MCF 10A (cell line): ENCODE results near the gene CDCA4. TPM values are rescaled to one million over a fixed set of nuclear protein-coding genes. Genes with fewer than 3 reads are reported as not detected.
A peak's percentile ranks its signal among the peaks of the same experiment; 100 is the strongest.
"Not testable (repeated sequence)": the region's sequence is repeated elsewhere in the genome, so short reads cannot be mapped to it uniquely, and the experiment has no call there.

Experiments used
- BruUV-seq: library from RNA; stranded (reverse); fragments of 400-500 nt; replicated peaks from 2 replicates; lab custom pipeline; 2021; lab: Mats Ljungman, UMichigan
- CTCF ChIA-PET: fragments of 300-600 bp; sonication (Branson Sonifier 250); formaldehyde crosslinking; extraction: SDS; loops from one replicate; lab custom pipeline; 2021; ENCODE audit warnings: antibody characterized with exemption, inconsistent platforms; lab: Yijun Ruan, JAX
- POLR2A ChIA-PET: fragments of 300-600, 350-650 bp; sonication (Branson Sonifier 250); formaldehyde crosslinking; extraction: SDS; loops from one replicate; lab custom pipeline; 2020; ENCODE audit warnings: antibody characterized with exemption, inconsistent platforms; lab: Yijun Ruan, JAX
- DNase-seq: peaks from one replicate; pipeline ENCODE4 v3.0.0-alpha.2; 2018; ENCODE audit not compliant: unreplicated experiment
- H3K27ac Mint-ChIP-seq: one replicate; pipeline ENCODE4 v1.8.0; 2022; ENCODE audit warnings: mild to moderate bottlenecking, low read depth, mixed read lengths; ENCODE audit not compliant: unreplicated experiment
- H3K27me3 Mint-ChIP-seq: one replicate; pipeline ENCODE4 v1.8.0; 2022; ENCODE audit warnings: mixed read lengths; ENCODE audit not compliant: insufficient read depth, unreplicated experiment
- H3K36me3 Mint-ChIP-seq: one replicate; pipeline ENCODE4 v1.8.0; 2022; ENCODE audit warnings: mild to moderate bottlenecking, moderate library complexity, mixed read lengths; ENCODE audit not compliant: insufficient read depth, unreplicated experiment
- H3K4me1 Mint-ChIP-seq: one replicate; pipeline ENCODE4 v1.8.0; 2022; ENCODE audit warnings: mixed read lengths; ENCODE audit not compliant: insufficient read depth, unreplicated experiment
- H3K4me3 Mint-ChIP-seq: one replicate; pipeline ENCODE4 v1.8.0; 2022; ENCODE audit warnings: mild to moderate bottlenecking, moderate library complexity, mixed read lengths; ENCODE audit not compliant: unreplicated experiment
- H3K9me3 Mint-ChIP-seq: one replicate; pipeline ENCODE4 v1.8.0; 2022; ENCODE audit warnings: mixed read lengths; ENCODE audit not compliant: unreplicated experiment
- intact Hi-C: fragments of 100-400 bp; cut with micrococcal nuclease; formaldehyde crosslinking; loops from 2 replicates; pipeline ENCODE4 v1.14.1; 2022
- total RNA-seq: library from RNA; stranded (reverse); gene quantifications from 2 replicates; pipeline ENCODE4 v1.2.3, GENCODE V29; 2022
- TF ChIP-seq, protein P1 (sequence below): fragments of 200-600 bp; IDR thresholded peaks from one replicate; pipeline ENCODE4 v1.8.0; 2022; ENCODE audit warnings: antibody characterized with exemption, mild to moderate bottlenecking; ENCODE audit not compliant: unreplicated experiment

Gene CDCA4
- total RNA-seq, 1 experiment from 2014 or later, result 33.0 TPM

DNA sequence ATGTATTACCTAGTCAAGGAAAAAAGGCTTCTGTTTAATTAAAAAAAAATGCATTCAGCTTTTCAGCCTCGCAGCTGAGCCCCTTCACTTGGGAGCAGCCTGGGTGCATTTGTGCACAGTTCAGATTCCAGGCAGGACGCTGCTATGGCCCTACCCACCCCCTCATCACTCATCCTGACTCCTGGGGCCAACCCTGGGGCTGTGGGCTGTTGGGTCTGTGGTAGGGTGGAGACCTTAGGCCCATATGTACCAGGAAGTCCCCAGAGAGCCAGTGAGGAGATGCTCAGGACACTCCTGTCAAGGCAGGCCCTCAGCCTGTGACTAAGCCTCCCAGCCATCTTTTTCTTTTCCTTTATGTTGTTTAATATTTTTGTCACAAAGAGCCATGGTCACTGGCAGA is 9.3 kb upstream of the CDCA4 start:
- H3K27me3 Mint-ChIP-seq, result no peaks in the 10 kb centered on the region
- peaks cover 6% of the 10 kb centered on the region for H3K36me3 Mint-ChIP-seq
- H3K27ac Mint-ChIP-seq, result no peak overlapping the region
- no peak overlapping the region for H3K4me3 Mint-ChIP-seq
- ChIA-PET CTCF (interaction anchor here (0.9 to 1.6 kb wide), 2 partner anchors 15 to 61 kb away, joined by 4 to 5 read pairs; no protein-coding TSS in a partner anchor), POLR2A (interaction anchor here (0.9 kb wide), 1 partner anchor 58 kb away, joined by 3 read pairs; no protein-coding TSS in a partner anchor)
- H3K4me1 Mint-ChIP-seq, result no peaks in the 10 kb centered on the region
- H3K9me3 Mint-ChIP-seq, result peaks cover 6% of the 10 kb centered on the region
- TF ChIP-seq, protein P1, sequence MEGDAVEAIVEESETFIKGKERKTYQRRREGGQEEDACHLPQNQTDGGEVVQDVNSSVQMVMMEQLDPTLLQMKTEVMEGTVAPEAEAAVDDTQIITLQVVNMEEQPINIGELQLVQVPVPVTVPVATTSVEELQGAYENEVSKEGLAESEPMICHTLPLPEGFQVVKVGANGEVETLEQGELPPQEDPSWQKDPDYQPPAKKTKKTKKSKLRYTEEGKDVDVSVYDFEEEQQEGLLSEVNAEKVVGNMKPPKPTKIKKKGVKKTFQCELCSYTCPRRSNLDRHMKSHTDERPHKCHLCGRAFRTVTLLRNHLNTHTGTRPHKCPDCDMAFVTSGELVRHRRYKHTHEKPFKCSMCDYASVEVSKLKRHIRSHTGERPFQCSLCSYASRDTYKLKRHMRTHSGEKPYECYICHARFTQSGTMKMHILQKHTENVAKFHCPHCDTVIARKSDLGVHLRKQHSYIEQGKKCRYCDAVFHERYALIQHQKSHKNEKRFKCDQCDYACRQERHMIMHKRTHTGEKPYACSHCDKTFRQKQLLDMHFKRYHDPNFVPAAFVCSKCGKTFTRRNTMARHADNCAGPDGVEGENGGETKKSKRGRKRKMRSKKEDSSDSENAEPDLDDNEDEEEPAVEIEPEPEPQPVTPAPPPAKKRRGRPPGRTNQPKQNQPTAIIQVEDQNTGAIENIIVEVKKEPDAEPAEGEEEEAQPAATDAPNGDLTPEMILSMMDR, result no peak
- no peak for DNase-seq
- intact Hi-C loops, result no loop called here
- BruUV-seq, result no TSS peak

DNA sequence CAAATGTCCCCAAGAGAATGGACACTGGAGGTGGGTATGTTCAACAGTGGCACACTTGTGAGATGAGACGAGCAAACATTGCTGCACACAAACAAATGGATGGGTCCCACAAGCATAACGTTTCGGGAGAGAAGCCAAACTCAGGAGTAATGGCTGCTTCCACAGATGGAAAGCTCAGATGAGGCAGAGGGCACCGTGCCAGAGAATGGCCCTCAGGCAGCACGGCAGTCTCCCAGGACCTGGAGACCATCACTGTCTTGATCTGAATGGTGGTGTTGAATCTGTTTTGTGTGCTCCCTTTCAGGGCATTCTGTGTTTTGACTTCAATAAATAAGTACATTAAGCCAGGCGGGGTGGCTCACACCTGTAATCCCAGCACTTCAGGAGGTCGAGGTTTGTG is 8.5 kb upstream of the CDCA4 start:
- H3K4me3 Mint-ChIP-seq, result no peak overlapping the region
- no peaks in the 10 kb centered on the region for H3K27me3 Mint-ChIP-seq
- BruUV-seq, result no TSS peak
- TF ChIP-seq, protein P1, result no peak
- no peak overlapping the region for H3K27ac Mint-ChIP-seq
- intact Hi-C loops, result no loop called here
- peaks cover 6% of the 10 kb centered on the region for H3K36me3 Mint-ChIP-seq
- no peaks in the 10 kb centered on the region for H3K4me1 Mint-ChIP-seq
- POLR2A ChIA-PET, result interaction anchor here (1.0 to 18.5 kb wide), 2 partner anchors 9 to 58 kb away, joined by 4 to 636 read pairs; partner anchors contain the start of gene CDCA4
- no peak for DNase-seq
- CTCF ChIA-PET, result interaction anchor here (0.7 to 5.2 kb wide), 6 partner anchors 13 to 60 kb away, joined by 4 to 44 read pairs (median 6); no protein-coding TSS in a partner anchor
- H3K9me3 Mint-ChIP-seq, result peaks cover 6% of the 10 kb centered on the region

DNA sequence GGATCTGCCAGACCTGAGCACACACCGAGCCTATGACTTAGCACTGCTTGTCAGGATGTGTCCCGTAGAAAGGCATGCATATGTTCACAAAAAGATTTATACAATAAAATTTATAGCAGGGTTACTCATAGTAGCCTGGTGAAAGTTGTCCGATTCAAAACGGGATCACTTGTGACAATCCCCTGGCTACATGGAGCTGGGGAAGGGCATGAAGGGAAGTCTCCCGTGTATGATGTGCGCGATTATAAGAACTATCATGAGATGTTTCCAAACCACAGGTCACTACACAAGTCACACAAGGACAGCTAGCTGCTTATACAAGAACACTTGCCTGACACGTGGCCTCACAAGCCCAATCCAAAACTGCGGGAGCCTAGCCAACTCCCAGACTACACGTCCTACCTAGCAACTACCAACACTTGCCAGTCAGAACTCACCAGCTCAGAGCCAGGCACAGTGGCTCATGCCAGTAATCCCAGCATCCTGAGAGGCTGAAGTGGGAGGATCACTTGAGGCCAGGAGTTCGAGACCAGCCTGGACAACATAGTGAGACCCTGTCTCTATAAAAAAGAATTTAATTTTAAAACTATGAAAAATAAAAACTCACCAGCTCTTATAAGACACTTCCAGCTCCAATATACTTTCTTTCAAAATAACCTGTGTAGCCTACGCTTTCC is 7.5 kb upstream of the CDCA4 start:
- POLR2A ChIA-PET, result interaction anchor here (0.7 to 18.5 kb wide), 7 partner anchors 8 to 791 kb away, joined by 3 to 636 read pairs (median 3); partner anchors contain the start of gene CDCA4
- intact Hi-C loops, result no loop called here
- CTCF ChIA-PET, result interaction anchor here (0.6 to 5.2 kb wide), 5 partner anchors 17 to 69 kb away, joined by 3 to 44 read pairs (median 7); no protein-coding TSS in a partner anchor
- TF ChIP-seq, protein P1, result no peak
- H3K4me3 Mint-ChIP-seq, result no peak overlapping the region
- no TSS peak for BruUV-seq
- peaks cover 8% of the 10 kb centered on the region for H3K4me1 Mint-ChIP-seq
- H3K27ac Mint-ChIP-seq, result peak overlapping the region; percentile 51
- H3K36me3 Mint-ChIP-seq, result no peaks in the 10 kb centered on the region
- no peak for DNase-seq
- H3K27me3 Mint-ChIP-seq, result no peaks in the 10 kb centered on the region
- peaks cover under 1% of the 10 kb centered on the region for H3K9me3 Mint-ChIP-seq

DNA sequence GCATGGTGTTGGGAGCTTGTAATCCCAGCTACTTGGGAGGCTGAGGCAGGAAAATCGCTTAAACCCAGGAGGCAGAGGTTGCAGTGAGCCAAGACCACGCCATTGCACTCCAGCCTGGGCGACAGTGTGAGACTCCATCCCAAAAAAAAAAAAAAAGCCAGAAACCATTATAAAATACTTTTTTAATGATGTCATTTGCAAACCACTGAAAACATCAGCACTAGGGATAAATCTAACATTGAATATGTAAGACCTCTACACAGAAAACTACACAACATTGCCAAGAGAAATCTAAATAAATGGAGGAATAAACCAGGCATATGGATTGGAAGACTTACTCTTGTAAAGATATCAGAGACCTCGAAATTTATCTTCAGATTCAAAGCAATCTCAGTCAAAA is 6.8 kb upstream of the CDCA4 start:
- CTCF ChIA-PET, result interaction anchor here (0.6 to 5.2 kb wide), 5 partner anchors 17 to 502 kb away, joined by 3 to 44 read pairs (median 7); no protein-coding TSS in a partner anchor
- peaks cover 14% of the 10 kb centered on the region for H3K4me1 Mint-ChIP-seq
- DNase-seq, H3K27ac Mint-ChIP-seq, intact Hi-C loops, H3K9me3 Mint-ChIP-seq, H3K36me3 Mint-ChIP-seq, H3K27me3 Mint-ChIP-seq, H3K4me3 Mint-ChIP-seq: not testable (repeated sequence)
- TSS peak; percentile 40 for BruUV-seq
- POLR2A ChIA-PET, result interaction anchor here (0.7 to 18.5 kb wide), 5 partner anchors 9 to 93 kb away, joined by 3 to 636 read pairs (median 3); no protein-coding TSS in a partner anchor
